Activated naive CD4-positive, alpha-beta T cell (primary cell): ENCODE measurements around the gene TMEM150B.
A peak's percentile ranks its signal among the peaks of the same experiment; 100 is the strongest.

Experiments used
- DNase-seq, 4 experiments: peaks; one replicate each; lab custom pipeline; 2025; lab: John Stamatoyannopoulos, UW

Gene TMEM150B

GRCh38 chr19:55305983-55306562 is 19.1 kb downstream of the TMEM150B start:
- no peak for DNase-seq

DNA sequence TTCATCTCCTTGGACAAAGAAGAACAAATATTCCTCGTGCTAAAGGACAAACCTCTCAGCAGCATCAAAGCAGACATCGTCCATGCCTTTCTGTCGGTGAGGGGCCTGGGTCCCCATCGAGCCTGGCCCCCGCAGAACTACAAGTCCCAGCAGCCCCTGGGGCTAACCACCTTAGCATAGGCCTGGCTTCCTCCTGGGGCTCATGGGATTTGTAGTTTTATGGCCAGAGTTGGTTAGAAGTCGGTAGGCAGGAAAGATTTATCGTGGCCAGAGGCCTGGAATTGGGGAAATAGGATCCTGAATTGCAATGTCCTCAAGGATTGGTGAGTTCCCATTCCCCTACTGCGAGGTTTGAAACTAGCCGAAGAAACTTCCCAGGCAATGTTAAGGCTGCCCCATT is 19.6 kb downstream of the TMEM150B start:
- DNase-seq = peak in 1 of 4 experiments; percentile 32

DNA sequence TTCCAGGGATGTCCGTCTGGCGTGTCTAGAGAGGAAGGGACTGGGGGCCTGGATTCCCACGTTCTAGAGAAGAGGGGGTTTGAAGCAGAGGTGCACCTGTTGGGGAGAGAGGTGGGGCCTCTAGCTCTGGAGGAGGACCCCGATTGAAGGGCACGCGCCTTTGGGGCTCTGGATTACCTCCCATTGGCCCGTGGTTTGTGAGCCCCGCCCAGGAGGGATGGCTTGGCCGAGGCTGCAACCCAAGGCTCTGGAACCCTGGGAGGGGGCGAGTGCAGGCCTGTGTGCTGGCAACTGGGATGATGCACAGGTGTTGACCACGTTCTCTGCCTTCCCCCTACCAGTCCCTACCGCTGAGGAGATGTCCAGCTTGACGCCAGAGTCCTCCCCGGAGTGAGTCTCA is 20.2 kb downstream of the TMEM150B start:
- DNase-seq = no peak

- no peak for DNase-seq
Measured at GRCh38 chr19:55304279-55304978, 20.7 kb downstream of the TMEM150B start.

GRCh38 chr19:55303477-55303876 is 21.7 kb downstream of the TMEM150B start:
- DNase-seq = no peak

DNA sequence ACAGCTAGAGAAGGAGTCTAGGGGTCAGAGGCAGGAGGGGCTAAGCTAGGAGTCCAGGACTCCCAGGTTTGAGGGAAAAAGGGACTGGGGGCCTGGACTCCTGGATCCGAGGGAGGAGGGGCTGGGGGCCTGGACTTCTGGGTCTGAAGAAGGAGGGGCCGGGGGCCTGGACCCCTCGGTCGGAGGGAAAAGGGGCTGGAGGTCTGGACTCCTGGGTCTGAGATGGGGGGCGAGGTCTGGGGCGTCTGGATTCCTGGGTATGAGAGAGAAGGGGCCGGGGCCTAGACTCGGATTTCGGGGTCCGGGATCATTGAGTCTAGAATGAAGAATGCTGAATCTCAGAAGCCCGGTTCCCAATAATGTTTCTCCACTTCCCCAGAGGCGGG is 22.8 kb downstream of the TMEM150B start:
- DNase-seq = no peak

DNA sequence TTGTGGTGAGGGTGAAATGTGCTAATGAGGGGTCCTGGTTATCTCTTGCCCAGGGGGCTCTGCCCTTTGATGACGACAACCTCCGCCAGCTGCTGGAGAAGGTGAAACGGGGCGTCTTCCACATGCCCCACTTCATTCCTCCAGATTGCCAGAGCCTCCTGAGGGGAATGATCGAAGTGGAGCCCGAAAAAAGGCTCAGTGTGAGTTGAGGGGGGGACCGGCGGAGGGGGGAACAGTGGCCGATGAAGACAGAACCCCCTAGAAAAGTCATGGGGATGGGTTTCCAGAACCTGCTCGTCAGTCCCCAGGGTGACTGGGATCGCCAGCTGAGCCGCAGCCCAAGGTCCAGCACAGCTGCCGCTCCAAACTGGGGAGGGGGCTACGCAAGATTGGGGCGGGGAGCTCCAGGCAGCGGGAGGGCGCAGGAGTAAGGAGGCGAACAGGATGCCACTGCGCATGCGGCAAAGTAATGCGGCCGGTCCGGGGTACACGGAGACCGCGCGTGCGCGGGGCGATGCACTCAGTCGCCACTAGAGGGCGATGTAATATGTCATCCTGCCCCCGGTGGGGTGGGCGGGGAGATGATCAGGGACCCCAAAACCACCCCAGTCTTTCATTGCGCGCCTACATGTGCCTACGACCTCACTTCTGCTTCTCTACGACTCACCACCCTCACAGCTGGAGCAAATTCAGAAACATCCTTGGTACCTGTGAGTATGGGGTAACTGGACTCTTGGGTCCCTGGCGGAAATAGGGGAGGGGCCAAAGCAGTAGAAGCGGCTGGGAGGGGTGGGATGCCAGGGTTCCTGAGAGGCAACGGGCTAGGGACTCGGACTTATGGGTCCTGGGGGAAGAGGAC is 23.5 kb downstream of the TMEM150B start:
- DNase-seq = peak; percentile 95 to 98 (median 96)

DNA sequence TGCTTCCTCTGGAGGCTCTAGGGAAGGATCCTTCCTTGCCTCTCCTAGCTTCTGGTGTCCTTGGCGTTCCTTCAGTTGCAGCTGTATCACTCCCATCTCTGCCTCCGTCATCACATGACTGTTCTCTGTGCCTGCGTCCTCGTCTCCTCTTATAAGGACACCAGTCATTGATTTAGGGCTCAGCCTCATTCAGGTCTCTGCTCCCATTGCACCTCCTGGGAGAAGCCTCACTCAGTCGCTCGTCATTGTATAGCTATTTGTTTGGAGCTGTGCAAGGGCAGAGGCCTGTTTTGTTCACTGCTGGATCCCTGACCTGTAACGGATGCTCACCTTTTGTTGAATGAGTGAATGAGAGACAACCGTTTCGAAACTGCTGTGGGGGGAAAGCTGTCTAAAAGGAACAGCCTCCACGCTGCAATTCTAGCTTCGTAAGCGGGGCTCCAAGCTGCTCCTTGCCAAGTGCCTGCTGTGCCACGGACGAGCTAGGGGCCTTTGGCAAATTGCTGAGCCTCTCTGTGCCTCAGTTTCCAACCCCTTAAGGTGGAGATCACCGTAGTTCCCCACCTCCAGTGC is 24.2 kb downstream of the TMEM150B start:
- DNase-seq = no peak

DNA sequence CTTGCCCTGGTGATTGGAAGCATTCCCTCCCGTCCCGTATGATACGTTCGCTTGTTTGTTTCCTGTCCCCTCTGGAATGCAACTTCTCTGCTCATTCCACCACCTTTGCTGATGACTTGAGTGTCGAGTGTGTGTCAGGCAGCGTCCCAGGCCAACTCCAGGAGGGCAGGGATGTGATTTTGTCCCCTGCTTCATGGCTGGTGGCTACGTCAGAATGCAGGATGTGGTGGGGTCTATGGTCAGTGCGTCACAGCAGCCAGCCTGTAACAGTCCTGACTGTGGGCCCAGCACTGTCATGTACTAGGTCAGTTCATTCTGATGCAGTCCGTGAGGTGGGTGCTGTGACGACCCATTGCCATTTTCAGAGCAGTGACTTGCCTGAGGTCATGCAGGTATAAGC is 25.1 kb downstream of the TMEM150B start:
- no peak for DNase-seq

DNA sequence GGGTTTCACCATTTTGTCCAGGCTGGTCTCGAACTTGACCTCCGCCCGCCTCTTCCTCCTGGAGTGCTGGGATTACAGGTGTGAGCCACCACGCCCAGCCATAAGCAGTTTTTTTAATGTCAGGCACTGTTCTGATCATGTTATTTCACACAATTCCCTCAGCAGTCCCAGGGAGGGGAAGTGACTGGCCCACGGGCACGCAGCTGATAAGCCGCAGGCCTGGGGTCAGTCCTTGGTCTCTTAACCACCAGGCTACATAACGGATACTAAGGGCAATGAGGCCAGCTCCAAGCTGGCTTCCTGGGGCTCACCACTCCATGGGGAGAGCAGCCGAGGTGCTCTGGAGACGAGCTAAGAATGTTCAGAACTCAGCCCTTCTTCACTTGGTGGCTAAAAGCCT is 27.9 kb downstream of the TMEM150B start:
- no peak for DNase-seq

DNA sequence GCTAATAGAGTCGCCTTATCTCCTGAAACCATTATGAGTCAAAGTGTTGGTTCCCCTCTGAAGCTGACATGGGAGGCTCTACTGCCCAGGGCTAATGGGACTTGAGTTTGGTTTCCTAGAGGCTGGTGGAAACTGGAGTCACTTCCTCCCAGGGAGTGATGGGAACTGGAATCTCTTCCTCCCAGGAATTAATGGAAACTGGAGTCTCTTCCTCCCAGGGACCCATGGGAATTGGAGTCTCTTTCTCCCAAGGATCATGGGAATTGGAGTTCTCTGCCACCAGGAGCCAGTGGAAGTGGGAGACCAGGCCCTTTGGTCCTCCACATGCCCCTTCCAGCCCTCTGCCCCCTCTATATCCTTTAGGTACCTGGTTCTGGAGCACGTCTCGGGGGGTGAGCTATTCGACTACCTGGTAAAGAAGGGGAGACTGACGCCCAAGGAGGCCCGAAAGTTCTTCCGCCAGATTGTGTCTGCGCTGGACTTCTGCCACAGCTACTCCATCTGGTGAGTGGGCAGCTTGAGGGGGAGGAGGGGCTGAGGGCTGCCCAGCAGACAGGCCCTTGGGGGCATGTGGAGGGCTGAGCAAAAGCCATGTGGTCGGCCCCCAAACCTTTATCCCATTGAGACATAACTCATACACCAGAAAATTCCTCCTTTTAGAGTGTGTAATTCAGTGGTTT is 35.9 kb downstream of the TMEM150B start:
- no peak for DNase-seq

DNA sequence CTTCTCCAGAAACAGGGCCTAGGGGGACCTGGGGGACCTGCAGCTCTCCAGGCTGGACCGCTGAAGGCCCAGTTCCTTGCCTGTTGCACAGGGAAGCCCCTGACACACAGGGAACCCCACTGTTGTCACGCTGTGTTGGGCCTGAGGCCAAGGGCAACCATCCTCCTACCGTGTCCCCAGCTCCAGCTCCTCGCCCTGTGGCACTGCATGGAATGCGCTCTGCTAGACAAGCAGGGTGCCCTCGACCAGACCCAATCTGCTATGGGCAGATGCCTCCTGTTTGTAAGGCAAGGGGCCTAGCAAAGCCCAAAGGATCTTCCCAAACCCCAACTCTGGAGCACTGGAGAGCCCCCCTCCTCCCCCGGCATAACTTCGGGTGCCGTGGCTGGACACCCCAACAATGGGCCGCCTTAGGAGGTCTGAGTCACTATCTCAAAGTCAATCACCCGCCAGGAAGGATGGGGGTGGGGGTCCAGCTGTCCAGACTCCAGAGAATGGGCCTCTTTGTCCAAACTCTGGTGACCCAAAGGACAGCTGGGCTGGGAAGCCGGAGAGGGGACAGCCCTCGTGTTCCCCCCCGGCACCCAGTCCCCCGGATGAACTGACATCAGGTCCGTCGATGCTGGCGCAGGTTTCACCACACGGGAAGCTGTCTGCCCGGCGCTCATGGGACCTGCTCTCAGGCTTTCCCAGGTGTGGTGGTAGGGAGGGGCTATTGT is 37.6 kb downstream of the TMEM150B start:
- no peak for DNase-seq

GRCh38 chr19:55285229-55285890 is 39.8 kb downstream of the TMEM150B start:
- no peak for DNase-seq

GRCh38 chr19:55284405-55285058 is 40.6 kb downstream of the TMEM150B start:
- DNase-seq = no peak

GRCh38 chr19:55283548-55284377 is 41.4 kb downstream of the TMEM150B start, which contains the start of gene BRSK1:
Gene BRSK1 (plus strand): TSS chr19:55283997. CDS start chr19:55284443, 446 bp downstream.
- DNase-seq = peak in 2 of 4 experiments; percentile 21 to 29

DNA sequence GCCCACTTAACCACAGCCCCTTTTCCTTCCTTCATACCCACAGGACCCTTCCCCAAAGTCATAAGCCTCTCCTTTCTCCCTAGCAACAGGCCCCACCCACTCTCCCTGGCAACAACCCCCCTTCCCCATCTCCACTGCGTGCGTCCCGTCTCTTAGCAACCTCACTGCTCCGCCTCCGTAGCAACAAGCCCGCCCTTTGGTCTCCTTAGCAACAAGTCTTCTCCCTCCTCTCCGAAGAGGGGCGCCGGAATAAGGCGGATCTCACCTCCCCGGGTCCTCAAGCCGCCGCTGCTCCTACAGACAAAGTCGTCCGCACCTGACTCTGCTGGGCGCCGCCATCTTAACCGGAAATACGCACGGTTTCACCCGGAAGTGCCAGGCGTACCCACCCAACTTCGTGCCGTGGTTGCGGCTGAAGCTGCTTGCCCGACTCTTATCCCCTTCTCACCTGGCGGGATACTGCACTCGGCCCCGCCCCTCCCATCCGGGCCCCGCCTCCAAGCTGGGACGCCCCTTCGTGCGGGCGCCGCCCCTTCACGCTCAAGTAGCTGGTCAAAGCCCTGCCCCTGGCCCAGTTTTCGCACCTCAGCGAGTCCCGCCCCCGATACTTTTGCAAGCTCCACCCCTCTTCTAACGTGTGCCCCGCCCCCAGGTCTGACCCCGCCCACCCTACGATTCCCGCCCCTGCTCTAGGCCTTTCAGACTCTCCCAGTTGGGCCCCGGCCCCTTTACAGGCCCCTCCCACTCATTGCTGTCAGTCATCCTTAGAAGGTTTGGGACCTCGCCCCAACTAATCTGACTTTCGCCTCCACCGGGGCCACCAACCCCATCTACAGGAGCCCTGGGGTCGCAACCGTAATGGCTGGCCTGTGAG is 45.1 kb downstream of the TMEM150B start, which contains the start of gene HSPBP1:
TSS of gene HSPBP1 (minus strand) at position 341 of the 874 bp plus-strand sequence. CDS start 502 bp downstream, outside the sequence.
- peak; percentile 82 to 93 (median 87) for DNase-seq

DNA sequence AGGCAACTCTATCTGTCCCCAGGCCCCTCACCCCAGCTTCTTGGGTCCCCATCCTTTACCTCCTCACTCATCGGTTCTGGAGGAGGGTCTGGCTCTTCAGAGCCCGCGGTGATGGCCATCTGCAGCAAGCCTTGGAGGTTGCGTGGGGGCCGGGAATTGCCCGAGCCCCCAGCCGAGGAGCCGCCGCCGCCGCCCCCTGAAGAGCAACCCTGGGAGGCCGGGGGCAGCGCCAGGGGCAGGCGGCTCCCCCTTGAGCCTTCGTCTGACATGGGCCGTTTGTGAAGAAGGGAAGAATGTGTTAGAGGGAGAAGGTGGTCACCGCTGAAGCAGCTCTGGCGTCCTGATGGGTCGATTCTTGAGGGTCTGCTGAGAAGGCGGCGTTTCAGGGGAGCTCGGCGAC is 45.8 kb downstream of the TMEM150B start:
- no peak for DNase-seq
